ENCODE results near the gene SAP25.

SAP25 gene

DNA sequence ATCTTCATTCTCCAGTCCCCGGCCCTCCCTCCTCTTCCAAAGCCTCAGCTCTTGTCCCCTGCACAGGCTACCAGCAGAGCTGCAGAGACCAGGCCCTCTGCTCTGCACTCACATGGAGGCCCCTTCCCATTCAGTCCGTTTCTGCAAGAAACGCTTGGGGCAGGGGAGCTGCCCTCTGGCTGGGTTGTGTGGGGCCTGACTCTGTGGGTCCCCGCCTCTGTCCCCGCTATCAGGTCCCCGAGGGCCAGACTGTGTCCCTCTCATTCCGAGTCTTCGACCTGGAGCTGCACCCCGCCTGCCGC lies 30.0 kb upstream of the SAP25 start:
- H3K27me3 Mint-ChIP-seq: no peaks in the 10 kb centered on the region
- peak overlapping the region; percentile 77 for H3K4me3 Mint-ChIP-seq
- no peaks in the 10 kb centered on the region for H3K9me3 Mint-ChIP-seq
- H3K36me3 Mint-ChIP-seq: no peaks in the 10 kb centered on the region
- no peak overlapping the region for H3K27ac Mint-ChIP-seq
- H3K4me1 Mint-ChIP-seq: peaks cover 11% of the 10 kb centered on the region

DNA sequence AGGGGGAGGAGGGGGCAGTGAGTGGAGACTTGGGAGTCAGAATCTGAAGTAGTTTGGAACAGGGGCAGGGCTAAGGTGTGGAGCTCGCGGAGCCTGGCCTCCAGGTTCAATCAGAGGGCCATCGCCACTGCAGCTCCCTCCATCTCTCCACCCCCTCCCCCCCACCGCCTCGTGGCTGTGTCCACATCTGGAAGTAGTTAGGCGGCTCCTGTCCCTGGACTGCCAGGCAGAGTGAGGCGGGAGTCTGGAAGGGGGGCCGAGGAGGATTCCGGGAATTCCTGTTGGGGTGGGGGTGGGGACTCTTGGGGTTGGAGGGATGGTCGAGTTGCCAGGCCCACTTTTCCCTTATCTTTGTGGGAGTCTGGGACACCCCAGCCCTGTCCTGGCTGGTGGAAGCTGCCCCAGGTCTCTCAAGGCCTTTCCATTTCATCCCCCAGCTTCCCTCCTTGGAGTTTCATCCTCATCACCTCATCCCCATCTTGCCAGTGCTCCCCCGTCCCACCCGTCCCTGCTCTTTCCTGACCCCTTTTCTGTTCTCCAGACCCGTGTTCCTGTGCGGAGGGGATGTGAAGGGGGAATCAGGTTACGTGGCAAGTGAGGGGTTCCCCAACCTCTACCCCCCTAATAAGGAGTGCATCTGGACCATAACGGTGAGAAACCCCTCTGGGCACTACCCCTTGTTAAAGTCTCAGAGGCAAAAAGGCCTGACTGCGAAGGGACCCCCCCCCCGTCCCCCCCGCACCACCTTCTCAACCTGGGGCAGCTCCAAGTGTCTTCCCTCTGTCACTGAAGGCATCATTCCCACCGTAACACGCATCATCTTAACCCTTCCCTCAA lies 29.4 kb upstream of the SAP25 start:
- Mint-ChIP-seq H3K4me1 (peaks cover 15% of the 10 kb centered on the region), H3K4me3 (peak overlapping the region; percentile 77), H3K27ac (no peak overlapping the region), H3K36me3 (no peaks in the 10 kb centered on the region), H3K9me3 (no peaks in the 10 kb centered on the region), H3K27me3 (no peaks in the 10 kb centered on the region)

DNA sequence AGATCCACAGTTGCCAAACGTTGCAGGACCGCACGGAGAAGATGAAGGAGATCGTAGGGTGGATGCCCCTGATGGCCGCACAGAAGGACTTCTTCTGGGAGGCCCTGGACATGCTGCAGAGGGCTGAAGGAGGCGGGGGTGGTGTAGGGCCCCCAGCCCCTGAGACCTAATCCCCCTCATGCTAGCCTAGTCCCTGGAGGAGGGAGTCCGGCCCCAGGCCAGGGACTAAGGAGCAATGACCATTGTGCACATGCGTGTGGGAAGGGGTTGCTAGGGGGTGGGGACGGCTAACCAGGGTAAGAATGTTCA lies 27.0 kb upstream of the SAP25 start:
- Mint-ChIP-seq H3K4me1 (peaks cover 16% of the 10 kb centered on the region), H3K9me3 (no peaks in the 10 kb centered on the region), H3K27me3 (no peaks in the 10 kb centered on the region), H3K27ac (no peak overlapping the region), H3K4me3 (no peak overlapping the region), H3K36me3 (no peaks in the 10 kb centered on the region)

DNA sequence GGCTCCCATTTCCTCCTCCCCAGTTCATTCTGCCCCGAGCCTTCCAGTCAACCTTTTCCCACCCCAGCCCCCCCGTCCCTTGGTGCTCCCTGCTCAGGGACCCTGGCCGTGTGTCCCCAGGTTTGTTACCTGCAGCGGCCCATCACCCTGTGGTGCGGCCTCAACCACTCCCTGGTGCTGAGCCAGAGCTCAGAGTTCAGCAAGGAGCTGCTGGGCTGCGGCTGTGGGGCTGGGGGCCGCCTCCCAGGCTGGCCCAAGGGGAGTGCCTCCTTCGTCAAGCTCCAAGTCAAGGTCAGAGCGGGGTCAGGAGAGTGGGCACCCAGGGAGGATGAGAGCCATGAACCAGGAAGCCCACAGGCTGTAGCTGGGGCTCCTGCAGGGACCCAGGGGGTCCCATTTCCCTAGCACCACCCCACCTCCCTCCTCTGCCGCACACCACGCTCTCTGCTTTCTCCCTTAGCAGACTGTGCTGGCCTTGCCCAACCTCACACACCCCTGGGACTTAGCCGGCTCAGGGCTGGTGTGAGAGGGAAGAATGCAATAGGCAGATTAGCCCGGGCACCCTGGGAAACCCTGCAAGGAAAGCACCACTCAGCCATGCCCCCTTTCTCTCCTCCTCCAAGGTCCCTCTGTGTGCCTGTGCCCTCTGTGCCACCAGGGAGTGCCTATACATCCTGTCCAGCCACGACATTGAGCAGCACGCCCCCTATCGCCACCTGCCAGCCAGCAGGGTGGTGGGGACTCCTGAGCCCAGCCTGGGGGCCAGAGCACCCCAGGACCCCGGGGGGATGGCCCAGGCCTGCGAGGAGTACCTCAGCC lies 26.4 kb upstream of the SAP25 start:
- H3K4me1 Mint-ChIP-seq: peaks cover 12% of the 10 kb centered on the region
- no peak overlapping the region for H3K4me3 Mint-ChIP-seq
- H3K27ac Mint-ChIP-seq: no peak overlapping the region
- no peaks in the 10 kb centered on the region for H3K27me3 Mint-ChIP-seq
- no peaks in the 10 kb centered on the region for H3K36me3 Mint-ChIP-seq
- H3K9me3 Mint-ChIP-seq: no peaks in the 10 kb centered on the region

DNA sequence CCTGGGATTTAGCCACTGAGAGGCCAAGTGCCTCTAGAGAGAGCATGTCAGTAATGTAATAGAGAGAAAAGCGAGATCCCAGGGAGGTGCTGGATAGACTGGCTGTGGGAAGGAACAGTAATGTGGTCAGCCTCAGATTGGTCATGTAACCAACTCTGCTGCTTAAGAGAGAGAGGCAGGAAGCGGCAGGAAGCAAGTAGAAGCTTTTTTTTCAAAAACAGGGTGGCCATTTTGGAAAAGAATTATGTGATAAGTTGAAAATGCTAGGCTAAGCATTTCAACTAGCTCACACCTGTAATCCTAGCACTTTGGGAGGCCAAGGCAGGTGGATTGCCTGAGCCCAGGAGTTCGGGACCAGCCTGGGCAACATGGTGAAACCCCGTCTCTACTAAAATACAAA lies 24.7 kb upstream of the SAP25 start:
- Mint-ChIP-seq H3K4me3 (no peak overlapping the region), H3K27ac (no peak overlapping the region), H3K9me3 (no peaks in the 10 kb centered on the region), H3K4me1 (peaks cover 6% of the 10 kb centered on the region), H3K27me3 (no peaks in the 10 kb centered on the region), H3K36me3 (no peaks in the 10 kb centered on the region)

GRCh38 chr7:100595188-100595587 lies 21.5 kb upstream of the SAP25 start:
- Mint-ChIP-seq H3K27ac (no peak overlapping the region), H3K27me3 (no peaks in the 10 kb centered on the region), H3K4me1 (peaks cover 4% of the 10 kb centered on the region), H3K36me3 (no peaks in the 10 kb centered on the region), H3K9me3 (no peaks in the 10 kb centered on the region), H3K4me3 (no peak overlapping the region)

DNA sequence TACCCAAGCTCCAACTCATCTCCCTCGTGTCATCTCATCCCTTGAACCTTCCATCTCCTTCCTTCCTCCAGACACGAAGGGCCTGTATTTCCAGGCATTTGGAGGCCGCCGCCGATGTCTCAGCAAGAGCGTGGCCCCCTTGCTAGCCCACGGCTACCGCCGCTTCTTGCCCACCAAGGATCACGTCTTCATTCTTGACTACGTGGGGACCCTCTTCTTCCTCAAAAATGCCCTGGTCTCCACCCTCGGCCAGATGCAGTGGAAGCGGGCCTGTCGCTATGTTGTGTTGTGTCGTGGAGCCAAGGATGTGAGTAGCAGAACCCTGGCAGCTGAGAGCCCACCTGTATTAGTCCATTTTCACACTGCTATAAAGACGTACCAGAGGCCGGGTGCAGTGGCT lies 17.9 kb upstream of the SAP25 start:
- Mint-ChIP-seq H3K27ac (no peak overlapping the region), H3K9me3 (no peaks in the 10 kb centered on the region), H3K4me3 (no peak overlapping the region), H3K27me3 (no peaks in the 10 kb centered on the region), H3K4me1 (peaks cover 7% of the 10 kb centered on the region), H3K36me3 (no peaks in the 10 kb centered on the region)

GRCh38 chr7:100590077-100590737 lies 16.5 kb upstream of the SAP25 start:
- Mint-ChIP-seq H3K4me1 (peaks cover 13% of the 10 kb centered on the region), H3K27me3 (no peaks in the 10 kb centered on the region), H3K36me3 (no peaks in the 10 kb centered on the region), H3K9me3 (no peaks in the 10 kb centered on the region), H3K27ac (peak overlapping the region; percentile 17), H3K4me3 (no peak overlapping the region)

DNA sequence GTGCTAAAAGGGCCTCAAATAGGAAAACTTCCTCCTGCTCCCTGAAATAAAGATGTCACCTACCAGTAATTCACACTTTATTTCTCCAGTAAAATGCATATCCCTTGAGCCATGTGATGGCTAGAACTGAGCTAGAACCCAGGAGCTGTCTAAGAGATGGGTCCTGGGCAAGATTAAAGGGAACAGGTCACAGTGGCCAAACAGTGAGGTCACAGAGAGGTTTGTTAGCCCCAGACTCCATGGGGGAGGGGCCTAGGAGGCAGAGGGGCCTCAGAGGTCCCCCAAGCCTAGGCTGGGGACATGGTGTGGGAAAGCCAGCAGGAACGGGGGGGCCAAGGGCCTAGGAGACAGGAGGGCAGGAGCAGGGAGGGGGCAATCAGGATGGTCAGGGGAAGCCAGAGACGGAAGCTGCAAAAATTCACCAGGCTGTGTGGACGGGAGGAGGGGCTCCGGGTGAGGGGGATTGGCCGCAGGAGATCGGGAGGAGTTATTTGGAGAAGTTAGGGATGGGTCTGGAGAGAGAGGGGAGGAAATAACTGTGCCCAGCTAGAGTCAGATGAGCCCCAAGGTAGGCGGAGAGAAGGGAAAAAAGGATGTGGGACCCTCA lies 15.7 kb upstream of the SAP25 start:
- Mint-ChIP-seq H3K9me3 (no peaks in the 10 kb centered on the region), H3K4me3 (no peak overlapping the region), H3K27ac (peak overlapping the region; percentile 70), H3K36me3 (no peaks in the 10 kb centered on the region), H3K4me1 (peaks cover 21% of the 10 kb centered on the region), H3K27me3 (no peaks in the 10 kb centered on the region)

GRCh38 chr7:100588438-100588837 lies 14.7 kb upstream of the SAP25 start:
- Mint-ChIP-seq H3K4me1 (peaks cover 30% of the 10 kb centered on the region), H3K4me3 (peak overlapping the region; percentile 33), H3K9me3 (no peaks in the 10 kb centered on the region), H3K27ac (no peak overlapping the region), H3K27me3 (no peaks in the 10 kb centered on the region), H3K36me3 (no peaks in the 10 kb centered on the region)

DNA sequence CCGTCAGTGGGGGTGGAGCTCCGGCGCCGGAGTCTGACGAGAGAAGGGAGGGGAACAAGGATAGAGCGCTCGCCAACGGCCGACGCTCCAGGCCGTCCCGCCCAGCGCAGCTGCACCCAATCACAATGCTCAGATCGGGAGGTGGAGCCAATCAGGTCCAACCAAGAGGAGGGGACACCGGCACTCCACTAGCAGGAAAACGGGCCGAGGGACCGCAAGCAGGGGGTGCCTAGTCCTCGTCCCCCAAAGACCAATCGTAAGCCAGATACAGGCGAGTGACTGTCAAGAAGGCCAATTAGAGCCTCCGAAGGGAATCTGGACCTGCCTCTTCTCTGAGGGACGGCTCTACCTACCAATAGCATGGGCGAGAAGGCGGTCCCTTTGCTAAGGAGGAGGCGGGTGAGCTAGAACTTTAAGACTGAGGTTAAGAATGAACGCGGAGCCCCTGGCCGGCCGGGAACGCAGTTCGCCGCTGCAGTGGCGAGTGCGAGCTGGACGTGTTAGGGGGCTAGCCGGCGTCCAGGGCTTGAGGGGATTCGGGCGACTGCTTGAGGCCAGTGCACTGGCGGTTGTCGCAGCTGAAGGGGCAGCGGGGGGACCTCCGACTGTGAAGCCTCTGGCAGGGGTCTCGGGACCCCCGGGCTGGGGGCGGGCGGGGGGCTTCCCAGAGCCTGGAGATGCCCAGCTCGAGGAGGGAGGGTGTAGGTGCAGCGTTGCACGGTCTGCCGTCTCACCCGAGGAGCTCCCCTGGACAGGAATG lies 12.7 kb upstream of the SAP25 start, which contains the start of gene FBXO24:
Gene FBXO24, plus strand, starts transcription at position 63 of the 760 bp plus-strand sequence. Its CDS starts 298 bp downstream, at position 361.
- H3K9me3 Mint-ChIP-seq: no peaks in the 10 kb centered on the region

DNA sequence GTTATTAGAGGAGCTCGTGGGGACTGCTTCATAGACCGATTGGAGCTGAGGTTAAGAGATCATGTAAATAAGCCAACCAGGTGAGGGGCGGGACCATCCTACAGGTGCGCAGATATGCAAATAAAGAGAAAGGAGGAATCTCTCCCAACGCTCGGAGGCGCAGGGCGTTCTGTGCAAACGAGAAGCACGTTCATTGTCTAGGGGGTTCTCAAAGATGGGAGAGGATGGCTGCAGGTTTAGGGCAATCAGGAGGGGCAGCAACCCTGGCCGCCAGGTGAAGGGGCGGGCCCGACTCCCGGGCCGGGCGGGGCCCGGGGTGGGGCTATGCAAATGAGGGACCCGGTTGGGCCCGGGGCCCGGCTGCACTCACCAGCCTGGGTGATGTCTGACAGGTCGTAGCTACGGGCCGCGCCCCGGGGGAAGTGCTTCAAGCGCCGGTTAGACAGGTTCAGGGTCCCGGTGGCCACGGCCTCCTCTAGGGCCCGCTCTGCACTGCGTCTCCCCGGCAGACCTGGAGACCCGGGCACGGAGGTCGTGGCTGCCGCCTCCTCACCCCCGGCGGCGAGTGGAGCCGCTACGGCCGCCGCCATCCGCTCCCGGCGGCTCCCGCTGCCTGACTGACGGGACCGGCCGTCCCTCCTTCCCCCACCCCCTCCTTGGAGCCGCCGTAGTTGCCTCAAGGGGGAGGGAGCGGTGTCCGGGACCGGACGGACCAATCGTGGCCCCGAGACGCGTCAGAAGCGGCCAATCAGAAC lies 12.0 kb upstream of the SAP25 start, which contains the start of gene LRCH4:
Gene LRCH4, minus strand, starts transcription at position 619 of the 755 bp plus-strand sequence. Its CDS starts 29 bp downstream, at position 590.
- Mint-ChIP-seq H3K36me3 (no peaks in the 10 kb centered on the region), H3K4me3 (peak within 1 kb of the TSS; percentile 97), H3K4me1 (peaks cover 45% of the 10 kb centered on the region), H3K27ac (peak within 1 kb of the TSS; percentile 94), H3K27me3 (no peaks in the 10 kb centered on the region), H3K9me3 (no peaks in the 10 kb centered on the region)

More for the DNA sequence above, 12.7 kb upstream of the SAP25 start, which contains the start of gene FBXO24:
- Mint-ChIP-seq H3K4me1 (peaks cover 41% of the 10 kb centered on the region), H3K4me3 (peak within 1 kb of the TSS; percentile 97), H3K36me3 (no peaks in the 10 kb centered on the region), H3K27ac (peak within 1 kb of the TSS; percentile 94), H3K27me3 (no peaks in the 10 kb centered on the region)

DNA sequence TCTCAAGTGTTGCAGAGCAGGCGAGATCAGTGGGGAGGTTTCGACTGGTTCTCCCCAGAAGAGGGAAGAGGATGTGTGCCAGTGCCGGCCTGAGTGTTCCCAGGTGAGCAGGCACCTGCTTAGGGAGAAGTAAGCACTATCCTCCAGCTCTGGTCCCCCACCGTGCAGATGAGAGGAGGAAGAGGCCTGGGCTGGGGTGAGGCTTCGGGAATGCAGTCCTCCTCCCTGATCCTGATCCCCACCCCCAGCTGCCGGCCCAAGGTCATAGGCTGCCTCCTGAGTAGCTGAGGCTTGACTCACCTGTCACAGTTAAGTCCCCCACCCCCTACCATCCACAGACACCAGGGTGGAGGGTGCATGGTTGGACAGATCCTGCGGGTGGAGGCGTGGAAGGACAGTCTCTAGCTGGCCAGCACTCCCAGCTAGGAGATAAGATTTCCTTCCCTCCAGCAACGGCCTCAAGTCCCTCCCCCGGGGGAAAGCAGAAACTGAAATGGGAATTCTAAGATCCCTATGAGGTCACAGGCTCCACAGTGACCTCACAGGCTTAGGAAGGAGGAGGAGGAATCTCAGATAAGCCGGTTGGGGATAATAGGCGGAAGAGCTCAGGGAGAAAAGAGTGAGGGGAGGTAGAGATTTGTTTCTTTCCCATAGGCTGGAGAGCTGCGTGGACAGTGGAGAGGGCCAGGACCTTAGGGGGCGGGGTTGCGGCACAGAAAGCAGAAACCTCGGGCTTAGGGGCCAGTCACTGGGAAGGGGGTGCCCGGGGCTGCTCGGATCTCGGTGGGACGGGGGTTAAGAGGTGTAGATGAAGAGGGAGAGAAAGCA lies 11.2 kb upstream of the SAP25 start:
- no peaks in the 10 kb centered on the region for H3K9me3 Mint-ChIP-seq
- H3K27me3 Mint-ChIP-seq: no peaks in the 10 kb centered on the region
- peaks cover 45% of the 10 kb centered on the region for H3K4me1 Mint-ChIP-seq
- peak overlapping the region; percentile 94 for H3K27ac Mint-ChIP-seq
- H3K36me3 Mint-ChIP-seq: no peaks in the 10 kb centered on the region
- peak overlapping the region; percentile 97 for H3K4me3 Mint-ChIP-seq
